Ishikawa (cell line): Measurements from ENCODE around the gene AGER.

ENCODE experiments used
- CEBPB ChIP-seq: IDR thresholded peaks from 2 replicates; pipeline ENCODE4 v1.6.1; 2012
- CREB1 ChIP-seq: IDR thresholded peaks from 2 replicates; pipeline ENCODE4 v1.6.1; 2012; ENCODE audit warnings: low read depth
- EGR1 ChIP-seq: IDR thresholded peaks from 2 replicates; pipeline ENCODE4 v1.6.1; 2012
- EP300 ChIP-seq: IDR thresholded peaks from 2 replicates; pipeline ENCODE4 v1.6.1; 2012; ENCODE audit warnings: borderline replicate concordance
- MAX ChIP-seq: IDR thresholded peaks from 2 replicates; pipeline ENCODE4 v1.6.1; 2012
- NFIC ChIP-seq: IDR thresholded peaks from 2 replicates; pipeline ENCODE4 v1.6.1; 2012
- RAD21 ChIP-seq: IDR thresholded peaks from 2 replicates; pipeline ENCODE4 v1.6.1; 2012; ENCODE audit warnings: low read depth
- REST ChIP-seq: IDR thresholded peaks from 2 replicates; pipeline ENCODE4 v1.6.1; 2012; ENCODE audit warnings: low read depth, mild to moderate bottlenecking
- TAF1 ChIP-seq: IDR thresholded peaks from 2 replicates; pipeline ENCODE4 v1.6.1; 2012; ENCODE audit warnings: low read depth, mild to moderate bottlenecking
- TCF12 ChIP-seq: IDR thresholded peaks from 2 replicates; pipeline ENCODE4 v1.6.1; 2012; ENCODE audit warnings: low read depth
- TEAD4 ChIP-seq: IDR thresholded peaks from 2 replicates; pipeline ENCODE4 v1.6.1; 2012
- USF1 ChIP-seq: IDR thresholded peaks from 2 replicates; pipeline ENCODE4 v1.6.1; 2012
- YY1 ChIP-seq: IDR thresholded peaks from 2 replicates; pipeline ENCODE4 v1.6.1; 2012; ENCODE audit warnings: low read depth
- ZBTB7A ChIP-seq: IDR thresholded peaks from 2 replicates; pipeline ENCODE4 v1.6.1; 2012; ENCODE audit warnings: low read depth

GRCh38 chr6:32183483-32184083 lies 470 bp downstream of the AGER start:
- TF ChIP-seq YY1 (no peak), EP300 (no peak), CREB1 (no peak), REST (no peak), ZBTB7A (no peak), TAF1 (no peak), RAD21 (no peak), CEBPB (no peak), MAX (no peak), NFIC (no peak), USF1 (no peak), TEAD4 (no peak), EGR1 (no peak), TCF12 (no peak)
